A549 (cell line): ENCODE results near the gene SAP130.

Experiments
- BHLHE40 ChIP-seq: IDR thresholded peaks from 2 replicates; pipeline ENCODE4 v1.6.1; 2012; ENCODE audit warnings: low read depth, low read length, inconsistent platforms
- CEBPB ChIP-seq, 2 experiments: fragments of >200 bp in 1 of 2; sonication (Bioruptor Twin) in 1 of 2; formaldehyde crosslinking in 1 of 2; IDR thresholded peaks; 2 replicates each; pipeline ENCODE4 v1.6.1; 2012 to 2016
- JUNB ChIP-seq: fragments of >200 bp; sonication (Bioruptor Twin); formaldehyde crosslinking; IDR thresholded peaks from 2 replicates; pipeline ENCODE4 v1.6.1; 2016
- POLR2A ChIP-seq: IDR thresholded peaks from 2 replicates; pipeline ENCODE4 v1.6.1; 2012; ENCODE audit warnings: mild to moderate bottlenecking, low read length
- TF ChIP-seq, protein P1 (sequence below): fragments of >200 bp; sonication (Bioruptor Twin); formaldehyde crosslinking; IDR thresholded peaks from 3 replicates; pipeline ENCODE4 v1.5.1; 2016

DNA sequence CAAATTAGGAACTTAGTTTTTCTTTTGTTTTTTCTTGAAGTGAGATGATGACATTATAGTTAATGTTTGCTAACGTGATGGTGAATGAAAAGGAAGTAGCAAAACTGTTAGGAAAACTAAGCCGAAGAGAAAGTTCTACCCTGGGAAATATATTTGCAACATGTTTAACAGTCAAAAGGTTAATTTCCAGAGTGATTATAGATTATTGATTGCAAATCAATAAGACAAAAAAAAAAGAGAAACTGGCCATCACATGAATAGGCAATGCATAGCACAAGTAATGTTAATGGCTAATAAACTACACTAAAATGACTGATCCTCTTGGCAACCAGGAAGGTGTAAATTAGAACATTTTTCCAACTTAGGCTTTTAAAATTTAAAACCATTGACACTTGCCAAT is 116.1 kb downstream of the SAP130 start:
- TF ChIP-seq CEBPB (IDR thresholded peaks at IDR 0.05), result no peak
- TF ChIP-seq, protein P1, sequence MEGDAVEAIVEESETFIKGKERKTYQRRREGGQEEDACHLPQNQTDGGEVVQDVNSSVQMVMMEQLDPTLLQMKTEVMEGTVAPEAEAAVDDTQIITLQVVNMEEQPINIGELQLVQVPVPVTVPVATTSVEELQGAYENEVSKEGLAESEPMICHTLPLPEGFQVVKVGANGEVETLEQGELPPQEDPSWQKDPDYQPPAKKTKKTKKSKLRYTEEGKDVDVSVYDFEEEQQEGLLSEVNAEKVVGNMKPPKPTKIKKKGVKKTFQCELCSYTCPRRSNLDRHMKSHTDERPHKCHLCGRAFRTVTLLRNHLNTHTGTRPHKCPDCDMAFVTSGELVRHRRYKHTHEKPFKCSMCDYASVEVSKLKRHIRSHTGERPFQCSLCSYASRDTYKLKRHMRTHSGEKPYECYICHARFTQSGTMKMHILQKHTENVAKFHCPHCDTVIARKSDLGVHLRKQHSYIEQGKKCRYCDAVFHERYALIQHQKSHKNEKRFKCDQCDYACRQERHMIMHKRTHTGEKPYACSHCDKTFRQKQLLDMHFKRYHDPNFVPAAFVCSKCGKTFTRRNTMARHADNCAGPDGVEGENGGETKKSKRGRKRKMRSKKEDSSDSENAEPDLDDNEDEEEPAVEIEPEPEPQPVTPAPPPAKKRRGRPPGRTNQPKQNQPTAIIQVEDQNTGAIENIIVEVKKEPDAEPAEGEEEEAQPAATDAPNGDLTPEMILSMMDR, result no peak
- TF ChIP-seq JUNB, result no peak
- TF ChIP-seq BHLHE40, result no peak
- no peak for TF ChIP-seq POLR2A
